IMR-90 (cell line): Measurements from ENCODE around the gene SLC35D1.

Experiments used
- CTCF ChIP-seq: conservative IDR thresholded peaks from 2 replicates; pipeline ENCODE4 v1.5.1; 2012; ENCODE audit warnings: mild to moderate bottlenecking, low read depth, low read length, improper control_type of control experiment
- FOS ChIP-seq: fragments of 150-350 bp; IDR thresholded peaks from 2 replicates; pipeline ENCODE4 v1.6.1; 2016; ENCODE audit warnings: low read depth, low read length
- MAFK ChIP-seq: IDR thresholded peaks from 2 replicates; pipeline ENCODE4 v1.6.1; 2012; ENCODE audit warnings: low read depth, low read length, improper control_type of control experiment
- NFE2L2 ChIP-seq: fragments of 150-350 bp; IDR thresholded peaks from 2 replicates; pipeline ENCODE4 v1.6.1; 2016; ENCODE audit warnings: low read depth, mild to moderate bottlenecking, low read length
- POLR2A ChIP-seq: IDR thresholded peaks from 2 replicates; pipeline ENCODE4 v1.6.1; 2012; ENCODE audit warnings: mild to moderate bottlenecking, low read depth, low read length
- RAD21 ChIP-seq: IDR thresholded peaks from 2 replicates; pipeline ENCODE4 v1.6.1; 2012; ENCODE audit warnings: low read length, improper control_type of control experiment
- RCOR1 ChIP-seq: IDR thresholded peaks from 2 replicates; pipeline ENCODE4 v1.6.1; 2012; ENCODE audit warnings: mild to moderate bottlenecking, low read length, improper control_type of control experiment; ENCODE audit not compliant: insufficient replicate concordance
- SMC3 ChIP-seq: fragments of 150-350 bp; IDR thresholded peaks from 2 replicates; pipeline ENCODE4 v1.6.1; 2016; ENCODE audit warnings: low read depth, mild to moderate bottlenecking, antibody characterized with exemption, low read length, moderate library complexity
- USF2 ChIP-seq: fragments of 150-350 bp; IDR thresholded peaks from 2 replicates; pipeline ENCODE4 v1.6.1; 2017; ENCODE audit warnings: mild to moderate bottlenecking, antibody characterized with exemption, low read length, low read depth

GRCh38 chr1:67077593-67077992 lies 23.6 kb upstream of the SLC35D1 start:
- no peak for TF ChIP-seq POLR2A
- TF ChIP-seq CTCF = no peak
- TF ChIP-seq SMC3 = no peak
- TF ChIP-seq FOS = no peak
- no peak for TF ChIP-seq RAD21
- no peak for TF ChIP-seq MAFK
- TF ChIP-seq RCOR1 = no peak
- no peak for TF ChIP-seq USF2
- TF ChIP-seq NFE2L2 = no peak
